HUDEP-2 (cell line): ENCODE measurements around the gene DDX24.

Experiments
- DNase-seq, 76 experiments: peaks; one replicate each; lab custom pipeline; 2025; ENCODE audit not compliant: unreplicated experiment in 76 of 76; lab: John Stamatoyannopoulos, UW

The DDX24 gene

DNA sequence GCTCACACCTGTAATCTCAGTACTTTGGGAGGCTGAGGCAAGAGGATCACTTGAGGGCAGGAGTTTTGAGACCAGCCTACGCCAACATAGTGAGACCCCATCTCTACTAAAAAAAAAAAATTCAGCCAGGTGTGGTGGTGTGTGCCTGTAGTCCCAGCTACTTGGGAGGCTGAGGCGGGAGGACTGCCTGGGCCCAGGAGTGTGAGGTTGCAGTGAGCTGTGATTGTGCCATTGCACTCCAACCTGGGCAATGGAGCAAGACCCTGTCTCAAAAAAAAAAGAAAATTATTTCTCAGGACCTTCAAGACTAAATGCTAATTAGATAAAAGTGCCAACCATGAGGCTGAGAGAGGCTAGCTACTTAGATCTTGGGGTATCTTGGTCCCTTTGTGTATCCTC is 31.4 kb downstream of the DDX24 start:
- DNase-seq = no peak

DNA sequence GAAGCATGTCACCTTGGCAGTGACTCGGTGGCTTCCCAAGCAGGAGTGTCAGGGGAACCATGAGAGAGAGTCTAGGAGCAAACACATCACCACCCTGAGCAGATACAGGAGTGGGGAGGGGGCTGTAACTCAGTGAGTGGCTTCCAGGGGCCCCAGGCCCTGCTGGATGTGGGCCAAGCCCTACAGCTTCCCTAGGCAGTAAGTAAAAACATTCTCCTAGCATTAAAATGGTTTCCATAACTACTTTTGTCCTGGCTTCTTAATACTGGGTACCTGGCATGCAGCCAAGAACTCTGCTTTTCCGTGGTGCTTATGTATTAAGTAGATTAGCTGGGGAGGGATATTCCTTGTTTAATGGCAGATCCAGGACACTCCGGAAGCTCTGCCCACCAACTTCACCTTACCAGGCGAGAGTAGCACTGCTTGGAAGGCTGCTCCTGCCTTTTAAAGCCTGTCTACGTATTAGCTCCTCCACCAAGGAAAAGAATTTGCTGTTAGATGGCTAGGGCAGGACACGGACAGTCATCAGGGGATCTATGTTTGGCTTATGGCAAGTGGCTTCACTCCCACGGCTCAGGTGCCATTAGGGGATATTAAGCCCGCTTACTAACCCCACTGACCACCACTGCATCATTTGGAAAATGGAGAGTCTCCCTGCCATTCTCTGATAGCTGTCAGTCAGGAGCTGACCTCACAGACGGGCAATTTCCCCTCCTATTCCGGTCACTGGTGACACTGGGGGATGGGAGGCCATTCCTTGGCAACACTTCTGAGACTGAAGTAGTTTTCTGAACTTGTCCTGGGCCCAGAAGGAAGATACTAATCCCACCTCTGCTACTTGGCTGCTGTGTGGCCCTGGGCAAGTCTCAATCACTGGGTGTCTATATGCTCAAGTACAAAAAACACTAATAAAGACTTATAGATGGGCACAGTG is 32.0 kb downstream of the DDX24 start:
- no peak for DNase-seq

DNA sequence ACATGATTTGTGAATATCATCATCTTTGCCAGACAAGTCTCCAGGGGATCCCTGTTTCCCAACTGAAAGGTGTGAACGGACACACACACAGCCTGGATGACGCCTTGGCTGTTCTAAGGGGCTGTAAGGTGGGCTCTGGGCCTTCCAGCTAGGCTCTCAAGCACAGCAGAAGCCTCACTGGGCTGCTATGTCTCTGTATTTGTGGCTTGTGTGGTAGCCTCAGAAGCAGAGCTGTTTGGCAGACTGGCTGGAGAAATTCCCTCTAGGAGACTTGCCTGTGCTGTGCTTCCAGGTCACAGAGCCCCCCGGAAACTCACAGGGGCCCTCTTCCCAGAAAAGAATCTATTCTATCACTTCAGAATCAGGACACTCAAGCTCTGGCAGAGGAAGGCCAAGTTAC is 33.4 kb downstream of the DDX24 start:
- DNase-seq = no peak

DNA sequence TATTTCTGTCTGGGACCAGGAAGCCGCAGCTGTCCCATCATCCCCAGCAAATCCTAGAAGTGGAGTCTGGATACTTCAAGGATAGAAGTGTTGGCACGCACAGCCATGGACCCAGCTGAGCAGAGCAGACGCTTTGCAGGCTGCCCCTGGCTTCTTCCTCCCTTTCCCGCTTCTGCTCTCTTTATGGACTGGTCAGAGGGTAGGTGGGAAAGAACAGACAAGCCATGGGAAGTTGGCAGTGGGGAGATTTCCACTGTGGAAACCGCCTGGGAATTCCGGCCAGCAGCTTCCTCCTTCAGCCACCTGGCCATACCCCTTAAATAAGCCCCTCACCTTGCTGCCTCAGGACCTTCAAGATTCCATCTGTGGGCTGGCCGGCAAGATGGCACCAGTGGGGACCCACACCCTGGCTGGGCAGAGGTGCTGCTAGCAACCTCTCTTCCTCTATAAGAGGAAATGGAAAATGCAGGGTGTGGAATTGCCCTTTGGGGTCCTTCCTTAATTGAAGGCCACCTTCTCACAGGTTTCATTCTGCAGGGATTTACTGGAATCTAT is 34.2 kb downstream of the DDX24 start:
- no peak for DNase-seq

DNA sequence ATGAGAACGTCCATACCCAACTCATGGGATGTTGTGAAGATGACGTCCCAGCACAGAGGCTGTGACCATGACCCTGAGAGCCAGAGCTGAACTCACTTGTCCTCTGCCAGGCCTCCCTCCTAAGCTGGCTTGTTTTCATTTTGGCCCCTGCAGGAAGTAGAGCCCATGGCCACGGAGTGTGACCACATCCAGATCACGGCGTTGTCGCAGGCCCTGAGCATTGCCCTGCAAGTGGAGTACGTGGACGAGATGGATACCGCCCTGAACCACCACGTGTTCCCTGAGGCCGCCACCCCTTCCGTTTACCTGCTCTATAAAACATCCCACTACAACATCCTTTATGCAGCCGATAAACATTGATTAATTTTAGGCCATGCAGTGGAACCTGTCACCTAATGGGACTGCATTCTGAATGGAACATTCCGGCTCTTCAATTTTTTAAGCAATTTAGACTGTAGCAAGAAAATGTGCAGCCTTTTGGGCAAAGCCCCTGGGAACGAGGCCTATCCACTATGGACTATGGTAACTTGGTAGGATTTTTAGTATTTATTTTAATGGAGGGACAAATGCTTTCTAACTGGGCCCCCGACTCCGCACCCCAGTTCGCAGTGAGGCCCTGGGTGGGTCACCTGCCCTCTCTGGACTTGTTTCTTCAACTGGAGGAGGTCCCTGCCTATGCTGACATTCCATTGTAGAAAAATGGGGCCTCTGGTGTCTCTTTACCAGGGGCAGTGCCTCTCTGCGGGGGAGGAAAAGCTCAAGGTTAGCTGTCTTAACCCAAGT is 35.2 kb downstream of the DDX24 start:
- no peak for DNase-seq

DNA sequence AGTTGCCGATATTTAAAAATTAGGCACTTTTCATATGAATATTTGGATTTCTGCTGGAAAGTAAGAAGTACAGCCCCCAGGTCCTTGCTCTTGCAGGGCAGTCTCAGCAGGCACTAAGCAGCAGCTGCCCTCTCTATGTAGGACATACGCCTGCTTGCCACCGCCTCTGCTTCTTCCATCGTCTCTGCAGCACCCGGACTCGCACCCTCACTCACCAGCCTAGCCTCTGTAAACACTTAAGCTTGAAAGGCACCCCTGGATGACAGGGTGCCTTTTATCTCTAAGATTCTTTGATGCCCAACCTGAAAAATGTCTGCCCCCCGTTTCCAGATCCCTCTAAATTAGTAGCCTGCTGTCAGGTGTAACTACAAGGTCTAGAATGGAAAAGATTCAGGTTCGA is 35.9 kb downstream of the DDX24 start:
- no peak for DNase-seq

GRCh38 chr14:94044476-94045091 is 36.4 kb downstream of the DDX24 start:
- DNase-seq = no peak

DNA sequence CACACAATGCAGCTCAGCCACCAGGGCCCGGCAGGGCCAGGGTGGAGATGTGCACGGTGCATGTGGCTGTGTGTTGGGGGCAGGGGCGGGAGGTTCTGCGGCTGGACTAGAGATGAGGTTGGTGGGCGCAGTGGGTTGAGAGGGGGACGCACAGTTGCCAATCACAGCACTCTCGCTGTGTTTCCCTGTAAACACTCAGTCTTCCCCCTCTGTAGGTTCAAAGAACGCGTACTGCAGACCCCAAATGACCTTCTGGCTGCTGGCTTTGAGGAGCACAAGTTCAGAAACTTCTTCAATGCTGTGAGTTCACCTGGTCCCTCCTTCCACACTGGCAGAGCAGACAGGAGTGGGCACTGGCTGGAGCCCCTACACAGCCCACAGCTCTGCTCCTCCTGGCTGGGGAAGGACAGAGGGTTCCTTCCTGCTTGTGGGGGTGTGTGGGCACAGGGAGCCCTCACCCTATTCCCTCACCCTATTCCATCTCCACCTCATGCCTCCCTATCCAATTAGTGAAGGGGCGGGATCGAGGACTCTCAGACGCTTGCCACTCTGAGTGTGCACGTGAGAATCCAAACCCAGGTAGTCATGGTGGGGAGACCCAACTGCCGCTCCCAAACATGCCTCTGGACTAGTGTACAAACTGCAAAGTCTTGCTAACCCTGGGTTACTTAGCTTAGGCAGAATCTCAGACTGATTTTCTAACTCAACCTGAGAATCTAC is 37.1 kb downstream of the DDX24 start:
- no peak for DNase-seq

GRCh38 chr14:94043111-94043755 is 37.8 kb downstream of the DDX24 start:
- DNase-seq = peak in 3 of 76 experiments; percentile 25 to 63 (median 45)

DNA sequence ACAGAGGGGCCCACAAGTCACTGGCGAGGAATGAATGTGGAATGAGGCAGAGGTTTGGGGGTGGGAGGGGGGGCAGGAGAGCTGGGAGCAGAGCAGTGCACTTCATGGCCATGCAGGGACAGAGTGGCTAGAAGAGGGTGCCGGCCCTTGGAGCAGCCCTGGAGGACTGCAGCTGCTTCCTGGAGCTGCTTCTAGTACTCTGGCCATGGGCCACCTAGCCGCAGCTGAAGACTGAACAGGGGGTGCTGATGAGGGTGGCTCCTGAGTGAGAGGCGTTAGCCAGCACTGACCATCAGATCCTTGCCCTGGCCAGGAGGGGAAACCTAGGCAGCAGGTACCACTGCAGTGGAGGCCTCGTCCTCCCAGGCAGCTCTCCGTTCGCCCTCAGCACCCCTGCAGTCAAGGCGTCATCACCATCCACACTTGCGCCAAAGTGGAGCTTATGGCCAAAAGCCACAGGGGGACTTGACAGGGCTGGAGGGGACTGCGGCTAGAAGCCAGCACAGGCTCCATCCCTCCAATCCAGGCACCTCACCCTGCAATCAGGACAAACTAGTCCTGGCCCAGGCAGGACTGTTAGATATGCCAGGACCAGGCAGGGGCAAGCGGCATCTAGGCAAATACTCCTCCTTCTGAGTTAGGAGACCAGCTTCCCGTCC is 38.4 kb downstream of the DDX24 start:
- DNase-seq = no peak

DNA sequence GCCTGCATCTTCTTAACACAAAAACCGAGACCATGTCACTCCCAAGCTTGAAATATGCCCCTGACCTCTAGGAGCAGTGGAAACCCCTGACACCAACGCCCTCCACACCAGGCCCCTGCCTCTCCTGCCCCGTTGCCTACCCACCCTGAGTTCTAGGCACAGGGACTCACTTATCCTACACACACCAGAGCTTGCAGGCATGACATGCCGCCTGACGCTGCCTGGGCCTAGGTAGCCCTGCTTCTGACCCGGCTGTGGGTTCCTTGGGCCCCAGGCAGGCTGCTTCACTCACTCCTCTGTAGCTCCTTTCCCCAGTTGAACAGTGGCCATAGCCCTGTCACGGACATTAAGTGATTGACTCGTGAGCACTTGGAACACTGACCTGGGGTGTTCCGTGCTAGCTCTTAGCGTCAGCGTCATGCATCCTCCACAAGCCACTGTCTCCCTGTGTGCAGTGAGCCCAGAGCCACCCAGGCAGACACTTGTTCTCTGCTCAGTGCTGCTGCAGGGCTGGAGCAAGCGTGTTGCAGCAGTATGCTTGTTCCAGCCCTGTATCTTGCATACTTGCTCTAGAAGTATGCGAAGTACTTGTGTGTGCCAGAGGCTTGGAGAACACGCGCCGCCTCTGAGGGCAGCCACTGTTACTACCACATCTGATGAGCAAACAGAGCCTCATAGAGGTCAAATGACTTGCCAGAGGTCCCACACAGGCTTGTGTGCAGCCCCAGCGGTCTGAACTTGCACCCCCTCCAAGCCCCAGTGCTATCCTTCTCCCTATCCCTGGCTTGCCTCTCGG is 39.3 kb downstream of the DDX24 start:
- DNase-seq = no peak

- DNase-seq = no peak
Measured at GRCh38 chr14:94040796-94041195, 40.2 kb downstream of the DDX24 start.

- no peak for DNase-seq
Measured at GRCh38 chr14:94040247-94040646, 40.8 kb downstream of the DDX24 start.

DNA sequence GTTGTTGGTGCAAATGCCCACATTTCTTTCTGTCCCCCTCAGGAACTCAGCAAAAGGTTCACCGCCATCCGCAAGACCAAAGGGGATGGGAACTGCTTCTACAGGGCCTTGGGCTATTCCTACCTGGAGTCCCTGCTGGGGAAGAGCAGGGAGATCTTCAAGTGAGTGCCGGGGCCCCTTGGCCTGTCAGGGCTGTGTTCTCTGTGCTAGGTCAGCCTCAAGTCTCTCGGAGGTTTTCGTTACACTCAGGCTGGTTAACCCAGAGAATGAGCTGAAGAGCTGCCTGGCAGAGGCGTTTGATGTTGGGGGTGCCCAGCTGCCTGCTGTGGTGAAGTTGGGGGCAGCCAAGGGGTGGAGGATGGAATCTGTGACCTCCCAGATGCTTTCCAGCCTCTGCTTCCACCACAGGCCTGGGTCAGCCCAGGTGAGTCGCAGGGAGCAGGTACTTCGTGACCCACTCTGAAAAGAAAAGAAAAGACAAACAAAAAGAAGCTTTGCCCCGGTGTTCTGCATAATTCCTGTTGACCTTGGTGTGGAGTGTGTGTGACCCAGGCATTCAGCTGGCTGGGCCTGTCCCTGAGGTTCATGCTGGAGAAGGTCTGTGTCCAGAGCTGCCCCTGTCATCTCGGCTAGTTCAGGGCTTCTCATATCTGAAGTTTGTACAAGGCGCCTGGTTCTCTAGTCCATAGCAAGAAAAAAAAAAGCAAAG is 41.9 kb downstream of the DDX24 start:
- DNase-seq = no peak

DNA sequence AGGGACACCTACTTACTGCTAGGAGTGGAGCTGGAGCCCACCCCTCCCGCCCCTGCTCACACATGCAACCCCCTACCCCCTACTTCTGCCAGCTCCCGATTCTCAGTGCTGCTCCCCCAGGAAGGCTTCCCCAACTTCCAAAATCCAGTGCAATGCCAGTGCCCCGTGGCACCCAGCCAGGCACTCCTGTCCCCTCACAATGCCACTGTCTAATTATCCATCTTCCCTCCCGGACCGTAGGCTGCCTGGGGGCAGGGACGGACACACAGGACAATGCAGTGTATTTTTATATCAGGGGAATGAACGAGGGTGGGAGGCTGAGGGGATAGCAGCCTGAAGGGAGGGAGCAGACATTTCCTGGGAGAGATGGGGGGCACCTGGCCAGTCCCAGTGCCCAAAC is 42.5 kb downstream of the DDX24 start:
- no peak for DNase-seq

DNA sequence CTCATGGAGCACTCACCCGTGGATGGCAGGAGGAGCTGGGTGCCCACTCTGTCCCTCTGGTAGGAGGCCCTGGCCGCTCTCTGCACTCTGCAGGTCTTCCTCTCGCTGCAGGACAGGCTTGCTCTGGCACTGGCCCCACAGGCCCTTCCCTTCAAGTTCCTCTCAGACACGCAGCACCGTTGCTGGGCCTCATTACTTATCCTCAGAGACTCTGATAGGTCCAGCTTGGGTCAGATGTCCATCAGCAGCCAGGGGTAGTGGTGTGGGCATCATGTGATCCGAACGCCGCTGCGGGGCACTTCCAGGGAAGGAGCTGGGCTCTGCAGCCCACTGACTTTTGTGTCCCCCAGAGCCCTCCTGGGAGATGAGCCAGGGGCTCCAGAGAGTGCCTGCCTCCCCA is 43.0 kb downstream of the DDX24 start:
- DNase-seq = no peak

DNA sequence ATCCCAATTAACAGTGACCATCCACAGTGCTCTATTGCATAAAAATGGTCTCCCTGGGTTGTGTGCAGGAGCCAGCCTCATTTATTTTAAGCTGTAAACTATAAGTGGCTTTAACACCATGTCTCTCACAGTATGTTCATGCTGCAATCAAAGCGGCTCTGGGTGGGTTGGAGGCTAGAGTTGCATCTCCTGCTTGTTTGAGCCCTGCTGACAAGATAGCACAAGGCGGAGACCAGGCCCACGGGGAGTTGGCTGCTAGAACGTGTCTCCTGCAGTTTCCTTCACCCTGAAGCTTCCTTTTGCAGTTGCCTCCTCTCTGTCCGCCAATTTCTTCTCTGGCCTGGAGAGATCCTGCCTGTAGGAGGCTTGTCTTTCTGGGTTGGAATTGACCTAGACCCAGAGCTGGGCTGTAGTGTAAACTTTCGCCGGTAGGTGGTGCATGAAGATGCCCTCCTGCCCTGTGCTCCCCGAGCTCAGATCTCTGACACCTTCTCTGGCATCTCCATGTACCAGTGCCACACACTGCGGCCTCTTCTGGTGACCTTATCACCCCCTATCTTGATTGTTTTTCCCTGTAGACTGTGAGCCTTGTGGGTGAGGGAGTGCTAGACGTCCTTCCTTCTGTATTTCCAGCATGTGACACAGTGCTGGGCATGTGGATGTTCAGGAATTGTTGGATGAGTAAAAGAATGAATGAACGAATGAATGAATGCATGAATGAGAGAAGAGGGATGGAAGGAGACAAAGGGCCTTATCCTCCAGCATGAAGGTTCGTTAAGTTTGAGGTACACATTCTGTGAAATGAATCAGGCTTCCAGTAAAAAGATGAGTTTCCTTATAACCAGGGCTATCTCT is 44.5 kb downstream of the DDX24 start:
- peak in 73 of 76 experiments; percentile 2 to 84 (median 53) for DNase-seq
